Keratinocyte (primary cell): Measurements from ENCODE around the gene CDKN2D. TPM values are rescaled to one million over a fixed set of nuclear protein-coding genes. Genes with fewer than 3 reads are reported as not detected.

Source experiments
- DNase-seq: peaks from one replicate; pipeline ENCODE4 v3.0.0-alpha.2; 2011; ENCODE audit warnings: low read depth, missing footprints, low spot score
- FAIRE-seq: peaks from 2 replicates; lab custom pipeline; 2011; peaks lifted over from hg19 to GRCh38; lab: Jason Lieb, UNC
- H2AFZ ChIP-seq: 2 replicates; pipeline ENCODE4 v1.6.0; 2012; ENCODE audit warnings: low read length, control low read depth, inconsistent platforms; ENCODE audit not compliant: control insufficient read depth
- H3K27ac ChIP-seq: 2 replicates; pipeline ENCODE4 v1.5.1; 2011; ENCODE audit warnings: low read length; ENCODE audit not compliant: control insufficient read depth, insufficient read depth
- H3K27me3 ChIP-seq: 3 replicates; pipeline ENCODE4 v1.6.0; 2011; ENCODE audit warnings: low read length; ENCODE audit not compliant: control insufficient read depth, insufficient read depth; ENCODE audit errors: extremely low read depth
- H3K36me3 ChIP-seq, 2 experiments: 2 replicates in 1 of 2; 3 replicates in 1 of 2; pipeline ENCODE4 v1.5.1; 2011; ENCODE audit warnings: low read length in 2 of 2, mild to moderate bottlenecking in 1 of 2; ENCODE audit not compliant: control insufficient read depth in 2 of 2, insufficient read depth in 2 of 2; ENCODE audit errors: extremely low read depth in 1 of 2
- H3K4me1 ChIP-seq: 3 replicates; pipeline ENCODE4 v1.5.1; 2011; ENCODE audit warnings: low read length; ENCODE audit not compliant: control insufficient read depth, insufficient read depth; ENCODE audit errors: extremely low read depth
- H3K4me2 ChIP-seq: 3 replicates; pipeline ENCODE4 v1.6.0; 2011; ENCODE audit warnings: low read depth, low read length; ENCODE audit not compliant: control insufficient read depth, insufficient read depth; ENCODE audit errors: extremely low read depth
- H3K4me3 ChIP-seq, 3 experiments: fragments of 200-600 bp in 1 of 3; sonication (generic) in 1 of 3; 2 replicates in 2 of 3; 3 replicates in 1 of 3; pipeline ENCODE4 v1.5.1; 2011 to 2016; ENCODE audit warnings: low read length in 3 of 3, mild to moderate bottlenecking in 3 of 3, control low read depth in 2 of 3, inconsistent platforms in 1 of 3, low read depth in 1 of 3, mixed read lengths in 1 of 3, mixed run types in 1 of 3, moderate library complexity in 1 of 3; ENCODE audit not compliant: control insufficient read depth in 2 of 3, insufficient read depth in 2 of 3; ENCODE audit errors: extremely low read depth in 1 of 3
- H3K79me2 ChIP-seq: 2 replicates; pipeline ENCODE4 v1.6.0; 2012; ENCODE audit warnings: low read length; ENCODE audit not compliant: control insufficient read depth, insufficient read depth
- H3K9ac ChIP-seq: 3 replicates; pipeline ENCODE4 v1.6.0; 2011; ENCODE audit warnings: low read length; ENCODE audit not compliant: control insufficient read depth, insufficient read depth; ENCODE audit errors: extremely low read depth
- H3K9me1 ChIP-seq: 3 replicates; pipeline ENCODE4 v1.6.0; 2011; ENCODE audit warnings: low read length; ENCODE audit not compliant: control insufficient read depth, insufficient read depth; ENCODE audit errors: extremely low read depth
- H3K9me3 ChIP-seq: 2 replicates; pipeline ENCODE4 v1.5.1; 2012; ENCODE audit warnings: low read depth, low read length; ENCODE audit not compliant: control insufficient read depth
- H4K20me1 ChIP-seq: 3 replicates; pipeline ENCODE4 v1.6.0; 2011; ENCODE audit warnings: low read length; ENCODE audit not compliant: control insufficient read depth, insufficient read depth; ENCODE audit errors: extremely low read depth
- EZH2 ChIP-seq: IDR thresholded peaks from one replicate; pipeline ENCODE4 v1.6.1; 2012; ENCODE audit warnings: inconsistent platforms, mild to moderate bottlenecking, low read length, moderate library complexity
- dilution Hi-C: fragments of 300-500 bp; cut with MboI; formaldehyde crosslinking; loops from one replicate; pipeline ENCODE4 v1.7.0; 2020; ENCODE audit warnings: low sequenced_read_pairs; ENCODE audit not compliant: extremely low pct_ligation_motif_present
- polyA plus RNA-seq, 5 experiments: library from polyadenylated mRNA; depleted of rRNA in 3 of 5; stranded (reverse) in 3 of 5; stranded (forward) in 1 of 5; unstranded in 1 of 5; fragments of >200 nt; gene quantifications; 1 replicate in 1 of 5; 2 replicates in 3 of 5; 3 replicates in 1 of 5; pipeline versions ENCODE4 v1.2.1 to v1.2.3, GENCODE V29; 2011 to 2012; ENCODE audit warnings: missing spikeins in 2 of 5, low read depth in 1 of 5, low replicate concordance in 1 of 5
- TF ChIP-seq, protein P1 (sequence below), 3 experiments: IDR thresholded peaks in 1 of 3; conservative IDR thresholded peaks in 1 of 3; optimal IDR thresholded peaks in 1 of 3; 2 replicates in 2 of 3; 3 replicates in 1 of 3; pipeline versions ENCODE3 to v1.5.1; 2011; ENCODE audit warnings: low read length in 3 of 3, mild to moderate bottlenecking in 3 of 3, moderate library complexity in 2 of 3, control low read depth in 1 of 3, inconsistent platforms in 1 of 3; ENCODE audit not compliant: insufficient read depth in 2 of 3; ENCODE audit errors: extremely low read depth in 1 of 3

CDKN2D gene
- polyA plus RNA-seq, 1 donor (not counting 4 experiments of a cell fraction or from before 2014, with no cell fraction given) = 3.9 TPM

DNA sequence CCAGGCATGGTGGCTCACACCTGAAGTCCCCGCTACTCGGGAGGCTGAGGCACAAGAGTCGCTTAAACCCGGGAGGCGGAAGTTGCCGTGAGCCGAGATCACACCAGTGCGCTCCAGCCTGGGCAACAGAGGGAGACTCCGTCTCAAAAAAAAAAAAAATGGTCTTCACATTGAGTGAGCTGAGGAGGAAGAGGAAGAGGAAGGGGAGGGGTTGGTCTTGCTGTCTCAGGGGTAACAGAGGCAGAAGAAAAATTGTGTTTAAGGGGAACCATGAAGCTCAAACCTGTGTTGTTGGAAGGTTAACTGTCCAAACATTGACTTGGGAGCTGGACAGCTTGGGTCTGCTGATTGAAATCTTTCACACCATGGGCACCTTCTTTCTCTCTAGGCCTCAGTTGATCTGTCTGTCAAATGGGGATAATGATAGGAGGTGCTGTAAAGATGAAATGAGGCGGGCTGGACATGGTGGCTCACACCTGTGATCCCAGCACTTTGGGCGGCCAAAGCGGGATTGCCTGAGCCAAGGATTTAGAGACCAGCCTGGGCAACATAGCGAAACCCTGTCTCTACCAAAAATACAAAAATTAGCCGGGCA, 46.7 kb upstream of the CDKN2D start:
- Histone ChIP-seq H3K4me3 (no peak overlapping the region), H3K36me3 (no peaks in the 10 kb centered on the region), H3K4me2 (no peak overlapping the region), H3K79me2 (no peaks in the 10 kb centered on the region), H3K4me1 (peaks cover 17% of the 10 kb centered on the region), H3K9me1 (no peaks in the 10 kb centered on the region), H4K20me1 (no peaks in the 10 kb centered on the region), H3K9ac (no peak overlapping the region), H2AFZ (no peak overlapping the region), H3K27ac (no peak overlapping the region), H3K27me3 (no peaks in the 10 kb centered on the region), H3K9me3 (no peaks in the 10 kb centered on the region)
- no peak for FAIRE-seq
- dilution Hi-C loops = no loop called here
- TF ChIP-seq, protein P1, sequence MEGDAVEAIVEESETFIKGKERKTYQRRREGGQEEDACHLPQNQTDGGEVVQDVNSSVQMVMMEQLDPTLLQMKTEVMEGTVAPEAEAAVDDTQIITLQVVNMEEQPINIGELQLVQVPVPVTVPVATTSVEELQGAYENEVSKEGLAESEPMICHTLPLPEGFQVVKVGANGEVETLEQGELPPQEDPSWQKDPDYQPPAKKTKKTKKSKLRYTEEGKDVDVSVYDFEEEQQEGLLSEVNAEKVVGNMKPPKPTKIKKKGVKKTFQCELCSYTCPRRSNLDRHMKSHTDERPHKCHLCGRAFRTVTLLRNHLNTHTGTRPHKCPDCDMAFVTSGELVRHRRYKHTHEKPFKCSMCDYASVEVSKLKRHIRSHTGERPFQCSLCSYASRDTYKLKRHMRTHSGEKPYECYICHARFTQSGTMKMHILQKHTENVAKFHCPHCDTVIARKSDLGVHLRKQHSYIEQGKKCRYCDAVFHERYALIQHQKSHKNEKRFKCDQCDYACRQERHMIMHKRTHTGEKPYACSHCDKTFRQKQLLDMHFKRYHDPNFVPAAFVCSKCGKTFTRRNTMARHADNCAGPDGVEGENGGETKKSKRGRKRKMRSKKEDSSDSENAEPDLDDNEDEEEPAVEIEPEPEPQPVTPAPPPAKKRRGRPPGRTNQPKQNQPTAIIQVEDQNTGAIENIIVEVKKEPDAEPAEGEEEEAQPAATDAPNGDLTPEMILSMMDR (optimal IDR thresholded peaks at IDR 0.05 in 1 of 3, IDR thresholded peaks at IDR 0.05 in 1 of 3, conservative IDR thresholded peaks at IDR 0.05 in 1 of 3; ENCODE audit: extremely low read depth in 1 of 3, insufficient read depth in 2 of 3, low read length in 3 of 3) = no peak
- no peak for DNase-seq

DNA sequence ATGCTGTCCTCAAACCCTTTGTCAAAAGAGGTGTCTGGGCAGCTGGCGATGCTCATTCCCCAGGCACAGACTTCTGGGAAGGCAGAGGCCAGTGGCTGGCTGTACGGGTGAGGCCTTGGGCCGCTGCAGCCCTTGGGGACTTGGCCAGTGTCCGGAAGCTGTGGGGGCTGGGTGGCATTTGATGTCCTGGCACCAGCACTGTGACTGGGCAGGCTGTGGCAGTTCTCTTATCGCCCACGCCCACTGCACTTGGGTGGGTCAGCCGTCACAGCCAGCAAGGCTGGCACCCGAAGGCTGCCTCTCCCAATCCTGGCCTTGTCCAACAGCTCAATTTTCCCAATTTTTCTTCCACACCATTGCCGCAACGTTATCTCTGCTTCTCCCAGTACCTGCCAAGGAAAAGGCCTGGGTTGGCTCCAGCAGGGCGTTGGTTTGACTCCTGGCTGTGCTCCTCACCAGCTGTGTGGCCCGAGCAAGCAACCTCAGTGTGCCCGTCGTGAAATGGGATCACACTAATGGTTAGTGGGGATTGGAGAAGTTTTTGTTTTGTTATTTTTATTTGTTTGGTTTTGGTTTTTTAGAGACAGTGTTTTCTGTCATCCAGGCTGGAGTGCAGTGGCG, 43.8 kb upstream of the CDKN2D start:
- dilution Hi-C loops = no loop called here
- Histone ChIP-seq H2AFZ (peak overlapping the region; percentile 82), H3K4me3 (no peak overlapping the region), H4K20me1 (no peaks in the 10 kb centered on the region), H3K4me2 (peak overlapping the region; percentile 22), H3K4me1 (peaks cover 15% of the 10 kb centered on the region), H3K27me3 (no peaks in the 10 kb centered on the region), H3K36me3 (no peaks in the 10 kb centered on the region), H3K9me3 (no peaks in the 10 kb centered on the region), H3K9ac (no peak overlapping the region), H3K9me1 (no peaks in the 10 kb centered on the region), H3K79me2 (no peaks in the 10 kb centered on the region), H3K27ac (no peak overlapping the region)
- DNase-seq = no peak
- FAIRE-seq = peak; percentile 39
- TF ChIP-seq EZH2 = no peak
- TF ChIP-seq, protein P1 (optimal IDR thresholded peaks at IDR 0.05 in 1 of 3, IDR thresholded peaks at IDR 0.05 in 1 of 3, conservative IDR thresholded peaks at IDR 0.05 in 1 of 3; ENCODE audit: extremely low read depth in 1 of 3, insufficient read depth in 2 of 3, low read length in 3 of 3) = no peak
